ENCODE measurements around the gene NPPA.

NPPA gene

DNA sequence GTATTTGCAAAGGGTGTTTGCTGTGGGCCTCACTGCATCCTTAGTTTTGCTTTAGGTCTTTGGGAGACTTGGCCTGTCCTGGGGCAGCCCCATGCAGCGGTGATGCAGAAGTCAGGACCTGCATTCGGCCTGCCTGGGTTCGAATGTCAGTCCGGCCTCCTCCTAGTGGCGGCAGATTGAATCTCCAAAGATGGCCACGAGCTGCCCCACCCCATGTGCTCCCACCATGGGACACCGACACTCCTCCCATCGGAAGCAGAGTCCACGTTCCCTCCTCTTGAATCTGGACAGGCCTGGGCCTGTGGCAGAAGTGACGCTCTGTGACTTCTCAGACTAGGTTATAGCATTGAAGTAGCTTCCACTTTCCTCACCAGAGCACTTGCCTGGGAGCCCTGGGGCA, 27.5 kb upstream of the NPPA start:
- FAIRE-seq, result no peak
- no peak for DNase-seq (ENCODE audit: extremely low spot score, insufficient read length, low read depth)

- FAIRE-seq, result no peak
- DNase-seq (ENCODE audit: extremely low spot score, insufficient read length, low read depth), result no peak
Measured at GRCh38 chr1:11874624-11875023, 27.0 kb upstream of the NPPA start.

- DNase-seq (ENCODE audit: extremely low spot score, insufficient read length, low read depth), result no peak
Measured at GRCh38 chr1:11874258-11874562, 26.6 kb upstream of the NPPA start.

GRCh38 chr1:11873395-11874257, 26.0 kb upstream of the NPPA start:
- FAIRE-seq, result no peak
- DNase-seq (ENCODE audit: extremely low spot score, insufficient read length, low read depth), result no peak

More at GRCh38 chr1:11874258-11874562, 26.6 kb upstream of the NPPA start:
- FAIRE-seq, result no peak

GRCh38 chr1:11872545-11872944, 25.0 kb upstream of the NPPA start:
- FAIRE-seq (no peak), DNase-seq (ENCODE audit: extremely low spot score, insufficient read length, low read depth) (no peak)

- no peak for FAIRE-seq
- DNase-seq (ENCODE audit: extremely low spot score, insufficient read length, low read depth), result no peak
Measured at GRCh38 chr1:11869650-11870207, 22.1 kb upstream of the NPPA start.

- DNase-seq (ENCODE audit: extremely low spot score, insufficient read length, low read depth) (no peak), FAIRE-seq (no peak)
Measured at GRCh38 chr1:11869104-11869503, 21.5 kb upstream of the NPPA start.

GRCh38 chr1:11868331-11868980, 20.9 kb upstream of the NPPA start:
- no peak for DNase-seq (ENCODE audit: extremely low spot score, insufficient read length, low read depth)

DNA sequence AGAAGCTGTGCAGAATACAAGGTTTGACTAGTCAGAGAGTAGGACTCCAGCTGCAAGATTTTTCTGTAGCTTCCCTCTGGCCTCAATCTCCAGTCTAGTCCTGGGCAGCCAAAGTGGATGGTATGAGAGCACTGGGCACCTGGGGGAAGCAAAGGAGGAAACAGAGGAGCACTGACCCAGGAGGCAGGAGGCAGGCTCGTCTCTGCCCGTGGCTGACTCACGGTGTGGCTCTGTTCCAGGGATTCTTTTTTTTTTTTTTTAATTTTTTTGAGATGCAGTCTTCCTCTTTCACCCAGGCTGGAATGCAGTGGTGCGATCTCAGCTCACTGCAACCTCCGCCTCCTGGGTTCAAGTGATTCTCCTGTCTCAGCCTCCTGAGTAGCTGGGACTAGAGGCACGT, 15.3 kb upstream of the NPPA start:
- FAIRE-seq, result no peak

More at GRCh38 chr1:11868331-11868980, 20.9 kb upstream of the NPPA start:
- FAIRE-seq, result no peak

GRCh38 chr1:11860587-11860986, 13.0 kb upstream of the NPPA start:
- DNase-seq (ENCODE audit: extremely low spot score, insufficient read length, low read depth) (no peak), FAIRE-seq (no peak)

More for the DNA sequence above, 15.3 kb upstream of the NPPA start:
- no peak for DNase-seq (ENCODE audit: extremely low spot score, insufficient read length, low read depth)

DNA sequence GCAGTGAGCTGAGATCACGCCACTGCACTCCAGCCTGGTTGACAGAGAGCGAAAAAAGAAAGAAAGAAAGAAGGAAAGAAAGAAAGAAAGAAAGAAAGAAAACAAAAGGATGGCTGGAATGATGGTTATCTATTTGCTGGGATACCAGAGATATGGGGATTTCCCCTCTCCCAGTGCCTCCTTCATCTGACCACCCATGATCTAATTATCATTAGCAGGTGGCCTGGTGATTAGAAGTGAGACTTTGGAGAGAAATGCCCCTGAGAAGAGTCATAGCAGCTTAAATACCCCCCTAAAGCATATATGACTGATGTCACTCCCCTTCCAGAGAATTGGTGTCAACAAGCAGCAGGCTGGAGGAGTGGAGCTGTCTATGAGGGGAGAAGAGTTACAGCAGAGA, 12.5 kb upstream of the NPPA start:
- no peak for DNase-seq (ENCODE audit: extremely low spot score, insufficient read length, low read depth)
- FAIRE-seq, result no peak

- FAIRE-seq (peak; percentile 59), DNase-seq (ENCODE audit: extremely low spot score, insufficient read length, low read depth) (peak; percentile 59)
Measured at GRCh38 chr1:11858968-11859871, 11.6 kb upstream of the NPPA start.

DNA sequence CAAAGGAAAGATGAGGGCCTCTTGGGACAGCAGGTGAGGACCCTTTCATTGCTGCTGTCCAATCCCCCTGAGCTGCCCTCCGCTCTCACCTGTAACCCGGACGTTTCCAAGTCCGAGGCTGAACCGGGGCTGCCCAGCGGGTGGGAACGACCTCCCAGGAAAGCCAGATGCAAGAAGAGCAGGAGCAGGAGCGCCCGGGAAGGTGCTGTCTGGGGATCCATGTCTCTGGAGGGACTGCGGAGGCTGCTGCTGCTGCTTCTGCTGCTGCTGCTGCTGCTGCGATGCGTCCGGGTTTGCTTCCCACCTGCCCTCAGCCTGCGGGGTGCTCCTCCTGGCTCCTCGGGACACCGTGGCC, 11.0 kb upstream of the NPPA start, which contains the start of gene NPPB:
NPPB (minus strand) TSS at position 333 of the 355 bp plus-strand sequence; CDS start at position 221, 112 bp downstream.
- DNase-seq (ENCODE audit: extremely low spot score, insufficient read length, low read depth) (no peak), FAIRE-seq (no peak)

DNA sequence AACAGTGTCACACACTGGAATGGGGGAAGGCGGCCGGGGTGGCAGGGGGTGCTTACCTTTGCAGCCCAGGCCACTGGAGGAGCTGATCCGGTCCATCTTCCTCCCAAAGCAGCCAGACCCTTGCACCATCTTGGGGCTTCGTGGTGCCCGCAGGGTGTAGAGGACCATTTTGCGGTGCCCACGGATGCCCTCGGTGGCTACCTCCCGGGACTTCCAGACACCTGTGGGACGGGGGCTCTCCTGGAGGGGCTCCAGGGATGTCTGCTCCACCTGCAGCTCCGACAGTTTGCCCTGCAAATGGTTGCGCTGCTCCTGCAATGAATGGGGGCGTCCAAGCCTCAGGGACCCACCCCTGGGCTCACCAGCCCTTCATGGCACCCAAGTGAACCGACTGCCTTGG, 10.6 kb upstream of the NPPA start:
- DNase-seq (ENCODE audit: extremely low spot score, insufficient read length, low read depth), result no peak
- FAIRE-seq, result no peak

DNA sequence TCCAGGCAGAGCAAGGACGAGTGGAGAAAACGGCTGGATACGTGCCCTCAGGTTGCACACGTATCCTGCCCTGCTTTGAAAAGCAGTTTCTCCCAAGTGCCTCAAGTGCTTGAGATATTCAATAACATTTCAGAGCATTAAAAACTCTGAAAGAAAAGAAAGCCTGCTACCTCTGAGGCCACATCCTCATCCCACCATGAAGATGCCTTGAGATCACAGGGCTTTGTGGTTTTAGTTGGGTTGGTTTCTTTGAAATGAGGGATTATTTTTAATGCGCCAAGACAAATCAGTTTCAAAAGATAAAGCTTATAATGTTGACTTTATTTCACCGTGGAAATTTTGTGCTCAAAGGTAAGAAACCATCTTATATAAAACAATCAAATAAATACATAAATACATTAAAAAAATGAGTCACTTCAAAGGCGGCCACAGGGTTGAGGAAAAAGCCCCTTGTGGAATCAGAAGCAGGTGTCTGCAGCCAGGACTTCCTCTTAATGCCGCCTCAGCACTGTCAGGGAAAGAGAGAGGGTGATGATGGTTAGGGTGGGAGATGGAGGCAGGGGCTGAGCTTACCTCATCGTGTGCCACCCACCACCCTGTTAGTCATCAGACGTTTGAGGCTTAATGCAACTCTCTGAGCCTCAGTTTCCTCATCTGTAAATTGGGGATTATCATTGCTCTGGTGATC, 9.7 kb upstream of the NPPA start:
- FAIRE-seq (no peak), DNase-seq (ENCODE audit: extremely low spot score, insufficient read length, low read depth) (no peak)

- no peak for FAIRE-seq
- DNase-seq (ENCODE audit: extremely low spot score, insufficient read length, low read depth), result no peak
Measured at GRCh38 chr1:11856698-11857097, 9.1 kb upstream of the NPPA start.

DNA sequence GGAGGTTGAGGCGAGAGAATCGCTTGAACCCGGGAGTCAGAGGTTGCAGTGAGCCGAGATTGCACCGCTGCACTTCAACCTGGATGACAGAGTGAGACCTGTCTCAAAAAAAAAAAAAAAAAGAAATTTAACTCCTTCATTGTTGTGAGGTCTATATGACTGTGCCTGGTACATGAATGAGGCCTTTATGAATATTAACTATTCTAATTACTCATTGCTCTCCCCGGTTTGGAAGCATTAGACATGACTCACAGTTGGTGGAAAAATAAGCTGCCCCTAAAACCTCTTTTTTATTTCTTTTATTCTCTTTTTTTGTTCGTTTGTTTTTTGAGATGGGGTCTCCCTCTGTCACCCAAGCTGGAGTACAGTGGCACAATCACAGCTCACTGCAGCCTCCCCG, 7.8 kb upstream of the NPPA start:
- DNase-seq (ENCODE audit: extremely low spot score, insufficient read length, low read depth) (no peak), FAIRE-seq (no peak)

DNA sequence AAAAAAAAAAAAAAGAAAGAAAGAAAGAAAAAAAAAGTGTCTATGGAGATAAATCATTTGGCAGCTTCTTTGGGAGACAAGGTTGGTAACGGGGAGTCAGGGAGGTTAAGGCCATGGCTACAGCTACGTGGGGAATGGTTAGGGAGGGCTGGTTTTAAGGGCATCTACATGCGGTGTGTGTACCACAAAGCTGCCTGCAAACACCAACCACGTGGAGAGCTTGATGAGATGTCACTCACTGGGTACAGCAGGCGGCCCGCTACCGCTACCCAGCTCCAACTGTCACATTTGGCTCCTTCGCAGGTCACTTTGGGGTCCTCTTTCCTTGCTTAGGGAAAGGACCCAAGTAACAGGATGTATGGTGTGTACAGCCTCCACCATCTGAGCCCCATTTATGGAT, 6.9 kb upstream of the NPPA start:
- DNase-seq (ENCODE audit: extremely low spot score, insufficient read length, low read depth) (no peak), FAIRE-seq (no peak)

GRCh38 chr1:11851180-11851579, 3.6 kb upstream of the NPPA start:
- no peak for FAIRE-seq
- no peak for DNase-seq (ENCODE audit: extremely low spot score, insufficient read length, low read depth)

DNA sequence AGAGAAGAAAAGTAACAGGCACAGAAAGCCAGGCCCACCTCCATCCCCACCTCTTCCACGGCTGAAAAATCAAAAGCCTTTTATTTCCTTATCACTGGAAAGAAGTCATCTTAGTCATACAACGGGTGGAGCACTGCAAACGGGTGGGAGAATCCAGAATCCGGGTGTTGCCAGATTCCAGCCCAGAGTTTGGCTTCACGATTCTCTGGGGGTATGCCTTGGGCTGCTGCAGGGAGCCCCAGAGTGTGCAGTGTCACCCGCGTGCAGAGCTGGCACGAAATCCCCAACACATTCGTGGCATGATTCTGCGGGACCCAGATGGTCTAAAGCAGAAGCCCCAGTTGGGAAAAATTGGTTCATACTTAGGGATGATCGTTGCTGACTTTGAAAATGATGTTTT, 2.6 kb upstream of the NPPA start:
- FAIRE-seq (no peak), DNase-seq (ENCODE audit: extremely low spot score, insufficient read length, low read depth) (no peak)

All from GM18507 (cell line).